RWPE2 (cell line): ENCODE measurements around the gene INTU.
"Not testable (repeated sequence)": the region's sequence is repeated elsewhere in the genome, so short reads cannot be mapped to it uniquely, and the experiment has no call there.

Experiments
- ATAC-seq: fragments of 200-7000 bp; cut with Tn5 transposase; 3 replicates; pipeline ENCODE4 v1.9.1; 2021; ENCODE audit warnings: low read depth
- DNase-seq: peaks from one replicate; pipeline ENCODE4 v3.0.0-alpha.2; 2020; ENCODE audit warnings: low spot score
- H3K27ac ChIP-seq: fragments of 450-650 bp; 2 replicates; pipeline ENCODE4 v1.5.1; 2017; ENCODE audit warnings: mild to moderate bottlenecking; ENCODE audit not compliant: poor library complexity, severe bottlenecking
- H3K27me3 ChIP-seq: fragments of 250-450 bp; sonication (Bioruptor Pico); 2 replicates; pipeline ENCODE4 v1.5.1; 2021; ENCODE audit warnings: mild to moderate bottlenecking, moderate library complexity; ENCODE audit not compliant: insufficient read depth, poor library complexity, severe bottlenecking
- H3K36me3 ChIP-seq: fragments of 250-450 bp; sonication (Bioruptor Pico); 2 replicates; pipeline ENCODE4 v1.5.1; 2020; ENCODE audit warnings: low read depth, mild to moderate bottlenecking, moderate library complexity
- H3K4me1 ChIP-seq: fragments of 250-450 bp; sonication (Bioruptor Pico); 2 replicates; pipeline ENCODE4 v1.5.1; 2021; ENCODE audit warnings: mild to moderate bottlenecking, moderate library complexity; ENCODE audit not compliant: insufficient read depth, poor library complexity, severe bottlenecking
- H3K4me3 ChIP-seq: fragments of 250-450 bp; sonication (Bioruptor Pico); 2 replicates; pipeline ENCODE4 v1.5.1; 2021; ENCODE audit warnings: mild to moderate bottlenecking, moderate library complexity; ENCODE audit not compliant: severe bottlenecking
- H3K9me3 ChIP-seq: fragments of 250-450 bp; sonication (Bioruptor Pico); 2 replicates; pipeline ENCODE4 v1.5.1; 2021; ENCODE audit warnings: mild to moderate bottlenecking, moderate library complexity; ENCODE audit not compliant: severe bottlenecking
- TF ChIP-seq, protein P1 (sequence below): fragments of 450-650 bp; IDR thresholded peaks from one replicate; pipeline ENCODE4 v1.5.1; 2017; ENCODE audit warnings: mild to moderate bottlenecking, moderate library complexity; ENCODE audit not compliant: poor library complexity, severe bottlenecking

INTU gene

GRCh38 chr4:127632420-127633403 is at the start of gene INTU:
Gene INTU, plus strand, starts transcription at chr4:127632957. Its CDS starts 78 bp downstream, at chr4:127633035.
- DNase-seq (peak; percentile 96), ATAC-seq (peak; percentile 99)
- Histone ChIP-seq H3K9me3 (no peaks in the 10 kb centered on the region), H3K27ac (peak within 1 kb of the TSS; percentile 16), H3K4me1 (peaks cover 11% of the 10 kb centered on the region), H3K27me3 (no peaks in the 10 kb centered on the region), H3K36me3 (no peaks in the 10 kb centered on the region), H3K4me3 (peak within 1 kb of the TSS; percentile 49)
- TF ChIP-seq, protein P1, sequence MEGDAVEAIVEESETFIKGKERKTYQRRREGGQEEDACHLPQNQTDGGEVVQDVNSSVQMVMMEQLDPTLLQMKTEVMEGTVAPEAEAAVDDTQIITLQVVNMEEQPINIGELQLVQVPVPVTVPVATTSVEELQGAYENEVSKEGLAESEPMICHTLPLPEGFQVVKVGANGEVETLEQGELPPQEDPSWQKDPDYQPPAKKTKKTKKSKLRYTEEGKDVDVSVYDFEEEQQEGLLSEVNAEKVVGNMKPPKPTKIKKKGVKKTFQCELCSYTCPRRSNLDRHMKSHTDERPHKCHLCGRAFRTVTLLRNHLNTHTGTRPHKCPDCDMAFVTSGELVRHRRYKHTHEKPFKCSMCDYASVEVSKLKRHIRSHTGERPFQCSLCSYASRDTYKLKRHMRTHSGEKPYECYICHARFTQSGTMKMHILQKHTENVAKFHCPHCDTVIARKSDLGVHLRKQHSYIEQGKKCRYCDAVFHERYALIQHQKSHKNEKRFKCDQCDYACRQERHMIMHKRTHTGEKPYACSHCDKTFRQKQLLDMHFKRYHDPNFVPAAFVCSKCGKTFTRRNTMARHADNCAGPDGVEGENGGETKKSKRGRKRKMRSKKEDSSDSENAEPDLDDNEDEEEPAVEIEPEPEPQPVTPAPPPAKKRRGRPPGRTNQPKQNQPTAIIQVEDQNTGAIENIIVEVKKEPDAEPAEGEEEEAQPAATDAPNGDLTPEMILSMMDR, result no peak

GRCh38 chr4:127586496-127586895 is 46.3 kb upstream of the INTU start:
- H3K9me3 ChIP-seq, H3K27me3 ChIP-seq, H3K36me3 ChIP-seq, H3K4me1 ChIP-seq, H3K4me3 ChIP-seq, H3K27ac ChIP-seq, DNase-seq: not testable (repeated sequence)
- peak; percentile 48; the same call in 2 of the 3 replicates for ATAC-seq

DNA sequence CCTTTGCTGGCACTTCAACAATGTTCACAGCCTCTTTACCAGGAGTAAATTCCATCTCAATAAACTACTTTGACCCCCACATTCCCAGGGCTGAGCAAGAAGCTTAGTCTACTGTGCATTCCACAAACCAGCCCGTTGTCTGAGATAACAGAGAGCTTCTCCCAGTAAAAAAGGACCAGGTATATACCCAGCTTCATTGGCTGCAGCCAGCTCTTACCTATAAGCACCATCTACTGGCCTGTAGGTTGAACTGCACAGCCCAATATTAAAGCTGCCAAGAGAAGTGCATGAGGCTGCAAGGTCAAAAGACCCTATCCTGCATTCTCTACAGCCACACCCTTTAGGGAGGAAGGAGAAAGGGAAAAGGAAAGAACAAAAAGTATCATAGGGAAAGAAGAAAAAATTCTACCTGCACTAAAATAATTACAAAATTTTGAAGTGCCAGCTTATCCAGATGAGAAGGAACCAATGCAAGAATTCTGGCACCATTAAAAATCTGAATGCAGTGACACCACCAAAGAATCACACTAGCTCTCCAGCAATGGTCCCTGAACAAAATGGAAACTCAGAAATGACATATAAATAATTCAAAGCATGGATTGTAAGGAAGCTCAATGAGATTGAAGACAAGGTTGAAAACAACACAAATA is 45.7 kb upstream of the INTU start:
- DNase-seq (no peak), ATAC-seq (peak; percentile 93)
- Histone ChIP-seq H3K4me3 (no peak overlapping the region), H3K4me1 (no peaks in the 10 kb centered on the region), H3K27ac (no peak overlapping the region), H3K27me3 (no peaks in the 10 kb centered on the region), H3K36me3 (no peaks in the 10 kb centered on the region), H3K9me3 (no peaks in the 10 kb centered on the region)
- TF ChIP-seq, protein P1, result peak; percentile 78

GRCh38 chr4:127589153-127589552 is 43.6 kb upstream of the INTU start:
- H3K36me3 ChIP-seq, H3K27ac ChIP-seq, H3K4me1 ChIP-seq, H3K27me3 ChIP-seq, DNase-seq, H3K9me3 ChIP-seq, H3K4me3 ChIP-seq, ATAC-seq: not testable (repeated sequence)

DNA sequence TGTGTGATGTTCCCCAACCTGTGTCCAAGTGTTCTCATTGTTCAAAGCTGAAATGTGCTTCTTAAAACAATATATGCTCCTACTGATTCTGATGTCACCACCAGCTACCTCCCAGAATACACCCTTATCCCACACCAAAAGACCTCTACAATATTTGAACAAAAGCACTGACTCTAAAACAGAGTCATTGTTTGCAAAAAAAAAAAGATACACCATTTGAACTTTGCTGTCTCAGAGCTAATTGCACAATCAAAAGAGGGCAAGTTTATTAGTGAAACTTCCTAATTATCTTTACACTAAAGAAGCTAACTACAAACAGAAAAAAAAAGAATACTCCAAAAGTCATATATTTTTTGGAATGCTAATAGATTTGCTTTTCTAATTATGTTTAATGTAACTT is 34.1 kb upstream of the INTU start:
- ATAC-seq (no peak), DNase-seq (no peak)
- TF ChIP-seq, protein P1, result no peak
- Histone ChIP-seq H3K9me3 (no peaks in the 10 kb centered on the region), H3K36me3 (no peaks in the 10 kb centered on the region), H3K4me3 (no peak overlapping the region), H3K27me3 (no peaks in the 10 kb centered on the region), H3K27ac (no peak overlapping the region), H3K4me1 (no peaks in the 10 kb centered on the region)
